IPS-15b (cell line): ENCODE data around the gene TANGO2.
A peak's percentile ranks its signal among the peaks of the same experiment; 100 is the strongest.

ENCODE experiments used
- H3K27me3 ChIP-seq: one replicate; pipeline ENCODE4 v1.6.1; 2013; ENCODE audit warnings: low read length; ENCODE audit not compliant: control insufficient read depth, insufficient read depth
- H3K36me3 ChIP-seq: one replicate; pipeline ENCODE4 v1.6.1; 2013; ENCODE audit warnings: low read length; ENCODE audit not compliant: control insufficient read depth, insufficient read depth
- H3K4me1 ChIP-seq: one replicate; pipeline ENCODE4 v1.6.1; 2013; ENCODE audit warnings: mild to moderate bottlenecking, low read length; ENCODE audit not compliant: control insufficient read depth, insufficient read depth
- H3K4me3 ChIP-seq: one replicate; pipeline ENCODE4 v1.5.1; 2013; ENCODE audit warnings: low read depth, low read length
- H3K9ac ChIP-seq: one replicate; pipeline ENCODE4 v1.6.1; 2013; ENCODE audit warnings: low read depth, mild to moderate bottlenecking, low read length
- H3K9me3 ChIP-seq: one replicate; pipeline ENCODE4 v1.6.1; 2013; ENCODE audit warnings: mild to moderate bottlenecking, low read length; ENCODE audit not compliant: control insufficient read depth, insufficient read depth

Gene TANGO2

DNA sequence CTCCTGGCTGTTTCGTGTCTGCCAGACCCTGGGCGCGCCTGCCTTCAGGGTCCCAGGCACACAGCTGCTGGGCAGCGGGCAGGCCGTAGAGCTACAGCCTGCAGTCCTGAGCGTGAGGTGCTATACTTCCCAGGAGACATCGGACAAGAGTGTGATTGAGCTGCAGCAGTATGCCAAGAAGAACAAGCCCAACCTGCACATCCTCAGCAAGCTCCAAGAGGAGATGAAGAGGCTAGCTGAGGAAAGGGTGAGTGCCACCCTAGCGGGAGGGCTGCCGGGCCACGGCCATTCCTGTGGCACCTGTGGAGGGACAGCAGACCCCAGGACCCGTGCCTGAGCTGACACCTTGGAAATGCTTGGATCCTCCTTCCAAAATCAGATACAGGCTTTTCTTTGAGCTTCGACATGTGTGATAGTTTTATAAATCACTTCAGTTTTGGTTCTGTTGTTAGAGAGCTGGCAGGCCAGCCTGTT, 87.9 kb downstream of the TANGO2 start:
- no peaks in the 10 kb centered on the region for H3K4me1 ChIP-seq
- H3K27me3 ChIP-seq, result no peaks in the 10 kb centered on the region
- H3K9me3 ChIP-seq, result no peaks in the 10 kb centered on the region
- H3K36me3 ChIP-seq, result peaks cover 84% of the 10 kb centered on the region
- H3K9ac ChIP-seq, result no peak overlapping the region
- H3K4me3 ChIP-seq, result no peak overlapping the region

DNA sequence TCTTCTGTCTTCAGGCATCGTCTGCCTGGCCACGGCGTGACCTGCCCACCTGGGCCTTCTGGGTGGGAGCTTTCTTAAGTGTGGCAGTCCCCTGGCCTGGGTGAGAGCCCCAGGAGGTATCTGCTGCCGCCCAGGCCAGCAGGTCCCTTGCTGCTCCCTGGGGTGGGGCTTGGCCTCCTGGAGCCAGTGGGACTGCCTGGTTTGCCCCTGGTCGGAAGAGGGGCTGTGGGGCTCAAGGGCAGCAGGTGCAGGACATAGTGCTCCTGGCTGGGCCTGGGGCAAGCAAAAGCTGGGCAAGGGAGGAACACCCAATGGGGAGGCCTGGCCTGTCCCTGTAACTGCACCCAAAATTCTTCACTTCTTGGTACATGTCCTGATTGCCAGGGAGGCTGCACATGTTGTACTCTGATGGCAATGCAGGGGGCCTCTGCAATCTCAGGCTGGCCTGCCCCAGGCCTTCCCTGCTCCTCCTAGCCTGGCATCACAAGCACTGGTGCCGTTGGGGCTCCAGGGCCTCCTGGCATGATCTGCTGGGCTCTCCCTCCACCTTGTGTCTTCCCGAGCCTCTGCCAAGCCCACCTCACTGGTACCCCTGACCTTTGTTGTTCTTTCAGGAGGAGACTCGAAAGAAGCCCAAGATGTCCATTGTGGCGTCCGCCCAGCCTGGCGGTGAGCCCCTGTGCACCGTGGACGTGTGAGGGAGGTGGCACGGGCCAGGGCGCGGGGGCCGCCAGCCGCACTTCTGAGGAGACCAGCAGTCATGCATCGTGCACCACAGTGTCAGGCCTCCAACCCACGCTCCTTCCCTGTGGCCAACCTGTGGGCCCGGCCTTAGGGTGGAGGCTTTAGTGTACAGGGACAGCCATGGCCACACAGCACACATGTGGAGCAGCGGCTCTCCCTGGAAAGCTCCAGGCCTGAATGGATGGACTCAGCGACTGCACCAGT, 88.8 kb downstream of the TANGO2 start:
- H3K36me3 ChIP-seq, result peaks cover 87% of the 10 kb centered on the region
- no peaks in the 10 kb centered on the region for H3K4me1 ChIP-seq
- H3K9me3 ChIP-seq, result no peaks in the 10 kb centered on the region
- H3K27me3 ChIP-seq, result no peaks in the 10 kb centered on the region
- H3K9ac ChIP-seq, result no peak overlapping the region
- H3K4me3 ChIP-seq, result no peak overlapping the region

DNA sequence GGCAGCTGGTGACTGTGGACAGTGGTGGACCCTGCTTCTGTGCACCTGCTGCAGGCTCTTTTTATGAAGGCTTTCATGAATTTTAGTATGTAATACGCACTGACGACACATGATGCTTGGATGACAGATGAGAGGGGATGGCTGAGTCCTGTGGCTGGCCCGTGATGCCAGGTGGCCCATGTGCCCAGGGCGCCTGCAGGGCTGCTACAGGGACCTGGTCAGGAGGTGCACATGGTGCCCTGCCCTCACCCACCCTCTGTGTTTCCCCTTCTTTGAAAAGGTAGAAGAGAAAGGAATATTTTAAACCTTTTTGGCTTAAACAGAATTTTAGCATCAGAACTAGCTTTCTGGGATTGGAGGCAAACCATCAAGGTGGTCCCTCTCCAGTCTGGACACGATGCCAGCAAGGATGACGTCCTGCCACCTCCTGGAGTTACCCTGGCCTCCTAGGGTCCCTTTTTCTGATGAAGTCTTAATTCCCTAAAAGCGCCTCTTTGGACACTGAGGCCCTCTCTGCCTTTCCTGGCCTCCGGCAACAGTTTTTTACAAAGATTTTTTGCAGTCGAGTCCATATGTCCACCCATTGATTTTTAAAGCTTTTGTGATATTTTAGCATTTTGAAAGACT, 89.6 kb downstream of the TANGO2 start:
- no peak overlapping the region for H3K4me3 ChIP-seq
- H3K36me3 ChIP-seq, result peaks cover 87% of the 10 kb centered on the region
- H3K4me1 ChIP-seq, result no peaks in the 10 kb centered on the region
- H3K9me3 ChIP-seq, result no peaks in the 10 kb centered on the region
- H3K27me3 ChIP-seq, result no peaks in the 10 kb centered on the region
- H3K9ac ChIP-seq, result no peak overlapping the region

DNA sequence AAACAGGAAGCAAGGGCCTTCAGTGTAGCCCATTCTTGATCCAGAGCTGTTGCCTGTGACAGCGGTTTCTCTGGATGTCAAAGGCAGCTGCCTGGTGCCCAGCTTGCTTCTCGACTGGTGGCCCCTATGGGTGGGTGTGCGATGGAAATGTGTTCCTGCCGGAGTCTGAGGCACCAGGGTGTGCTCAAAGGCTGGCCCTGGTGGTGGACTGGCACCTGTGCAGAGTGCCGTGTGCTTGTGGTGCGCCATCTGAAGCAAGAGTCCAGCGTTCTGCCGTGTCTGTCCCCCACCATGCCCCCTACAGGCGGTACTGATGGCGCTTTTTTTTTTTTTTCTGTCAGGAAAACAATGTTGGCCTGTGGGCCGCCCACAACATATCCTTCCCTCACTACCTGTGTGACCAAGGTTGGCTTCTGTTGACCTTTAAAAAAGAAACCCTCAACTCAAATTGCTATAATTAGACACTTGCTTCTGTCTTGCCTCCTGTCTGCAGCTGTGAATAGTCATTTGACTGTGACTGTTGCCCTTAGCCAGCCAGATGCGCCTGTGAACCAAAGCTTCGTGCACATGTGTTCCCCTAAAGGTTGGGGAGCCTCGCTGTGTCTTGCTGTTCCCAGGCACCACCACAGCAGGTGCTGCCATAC, 90.3 kb downstream of the TANGO2 start:
- H3K9me3 ChIP-seq, result no peaks in the 10 kb centered on the region
- H3K9ac ChIP-seq, result no peak overlapping the region
- H3K4me3 ChIP-seq, result no peak overlapping the region
- H3K27me3 ChIP-seq, result no peaks in the 10 kb centered on the region
- H3K4me1 ChIP-seq, result no peaks in the 10 kb centered on the region
- H3K36me3 ChIP-seq, result peaks cover 88% of the 10 kb centered on the region

DNA sequence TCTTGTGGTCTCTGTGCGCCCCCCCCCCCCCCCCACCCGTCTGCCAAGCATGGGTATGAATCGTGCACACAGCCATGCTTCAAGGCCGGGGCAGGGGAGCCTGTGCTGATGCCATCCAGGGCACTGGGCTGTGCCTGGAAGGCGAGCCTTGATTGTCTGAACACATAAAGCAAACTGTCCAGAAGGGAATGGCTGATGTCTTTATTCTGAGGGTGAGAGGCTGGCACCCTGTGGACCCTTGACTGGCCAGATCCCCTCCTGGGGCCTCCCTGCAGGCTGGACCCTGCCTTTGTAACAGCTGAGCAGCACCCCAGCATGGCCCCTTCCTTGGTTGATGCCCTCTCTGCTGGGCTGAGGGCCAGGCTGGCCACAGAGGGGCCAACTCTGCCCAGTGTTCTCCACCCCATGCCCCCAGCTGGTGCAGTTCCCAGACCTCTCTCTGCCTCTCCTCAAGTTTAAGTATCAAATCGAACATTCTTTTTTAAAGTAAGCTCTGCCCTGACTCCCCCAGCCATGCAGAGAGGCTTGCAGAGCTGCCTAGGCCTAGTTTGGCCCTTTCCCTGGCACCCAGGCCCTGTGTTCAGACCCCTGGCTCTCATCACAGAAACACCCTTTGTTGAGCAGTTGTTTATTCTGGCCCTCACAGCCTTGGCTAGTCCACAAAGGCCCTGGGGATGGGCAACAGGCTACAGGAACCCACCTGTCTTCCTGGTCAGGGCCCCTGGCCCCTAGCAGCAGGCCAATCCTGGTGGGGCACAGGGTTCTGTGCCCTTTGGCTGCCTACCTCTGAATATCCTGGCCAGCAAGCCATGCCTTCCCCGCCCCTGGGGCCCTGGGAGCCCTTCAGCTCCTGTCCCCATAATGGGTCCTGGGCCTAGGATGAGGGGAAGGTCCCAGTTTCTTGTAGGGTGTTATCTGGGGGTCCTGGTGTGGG, 91.0 kb downstream of the TANGO2 start:
- no peaks in the 10 kb centered on the region for H3K4me1 ChIP-seq
- peaks cover 80% of the 10 kb centered on the region for H3K36me3 ChIP-seq
- H3K4me3 ChIP-seq, result no peak overlapping the region
- no peaks in the 10 kb centered on the region for H3K9me3 ChIP-seq
- H3K9ac ChIP-seq, result no peak overlapping the region
- no peaks in the 10 kb centered on the region for H3K27me3 ChIP-seq

DNA sequence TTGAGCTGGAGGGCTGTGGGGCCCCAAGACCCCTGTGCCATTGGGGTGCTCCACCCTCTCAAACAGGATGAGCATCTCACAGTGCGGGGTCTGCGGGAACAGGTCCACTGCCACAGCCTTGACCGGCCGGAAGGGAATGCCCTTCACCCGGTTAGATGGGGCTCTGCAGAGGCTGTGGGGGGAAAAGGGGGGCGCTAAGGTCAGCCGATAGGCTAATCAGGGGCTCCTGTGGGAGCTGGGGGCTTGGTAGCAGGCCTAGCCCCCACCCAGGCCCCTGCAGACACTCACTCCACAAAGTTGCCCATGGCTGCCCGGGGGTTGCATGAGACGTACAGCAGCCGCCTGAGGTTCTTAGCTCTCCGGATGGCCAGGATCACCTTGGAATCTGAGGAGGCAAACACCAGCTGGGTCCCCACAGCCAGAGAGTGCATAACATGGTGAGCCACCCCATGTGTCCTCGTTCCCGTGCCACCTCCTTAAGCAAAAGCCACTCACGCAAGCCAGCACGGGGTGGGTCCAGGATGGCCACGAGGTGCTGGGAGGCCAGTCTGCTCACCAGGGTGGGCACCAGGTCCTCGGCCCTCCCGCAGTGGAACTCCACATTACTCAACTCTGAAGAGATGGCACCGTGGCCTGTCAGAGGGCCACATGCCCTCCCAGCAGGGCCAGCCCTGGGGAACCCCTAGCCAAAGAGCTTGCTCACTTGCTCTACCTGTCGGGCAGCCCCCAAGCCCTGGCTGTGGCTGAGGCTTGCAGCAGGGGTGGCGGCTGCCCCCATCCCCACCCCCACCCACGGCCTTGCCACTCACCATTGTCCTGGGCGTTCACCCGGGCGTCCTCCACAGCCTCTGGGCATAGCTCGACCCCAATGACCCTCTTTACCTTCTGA, 92.0 kb downstream of the TANGO2 start:
- H3K9me3 ChIP-seq, result no peaks in the 10 kb centered on the region
- no peaks in the 10 kb centered on the region for H3K27me3 ChIP-seq
- no peak overlapping the region for H3K4me3 ChIP-seq
- H3K9ac ChIP-seq, result no peak overlapping the region
- H3K36me3 ChIP-seq, result peaks cover 71% of the 10 kb centered on the region
- no peaks in the 10 kb centered on the region for H3K4me1 ChIP-seq

DNA sequence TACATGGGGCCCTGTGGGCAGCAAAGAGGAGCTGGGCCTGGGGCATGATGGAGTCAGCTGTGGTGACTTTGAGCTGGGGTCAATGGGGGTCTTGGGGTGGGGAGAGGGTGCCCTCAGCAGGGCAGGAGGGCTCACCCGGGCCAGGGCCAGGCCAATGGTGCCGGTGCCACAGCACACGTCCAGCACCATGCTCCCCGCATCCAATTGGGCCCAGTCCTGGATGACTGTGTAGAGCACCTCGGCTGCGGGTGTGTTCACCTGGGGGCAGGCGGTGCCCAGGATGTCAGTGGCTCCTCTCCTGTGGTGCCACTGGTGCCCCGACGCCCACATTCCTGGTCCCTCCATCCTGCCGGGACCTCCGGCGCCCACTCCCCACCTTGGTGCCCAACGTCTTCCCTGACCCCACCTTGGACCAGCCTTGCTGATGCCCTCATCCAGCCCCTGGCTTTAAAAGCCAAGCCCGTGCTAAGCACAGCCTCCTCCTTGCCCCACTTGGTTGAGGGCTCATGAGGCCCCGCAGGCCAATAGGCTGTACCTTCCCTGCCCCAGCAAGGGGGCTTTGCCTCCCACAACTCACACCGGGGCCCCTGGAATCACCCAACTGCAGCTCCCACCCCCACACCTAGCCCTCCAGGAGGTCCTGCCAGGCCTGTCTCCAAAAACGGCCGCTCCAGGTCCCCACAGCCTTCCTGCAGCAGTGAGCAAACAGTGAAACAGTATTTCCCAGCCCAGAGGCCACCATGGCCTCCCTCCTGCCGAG, 92.8 kb downstream of the TANGO2 start:
- Histone ChIP-seq H3K27me3 (no peaks in the 10 kb centered on the region), H3K36me3 (peaks cover 66% of the 10 kb centered on the region), H3K9me3 (no peaks in the 10 kb centered on the region), H3K4me1 (no peaks in the 10 kb centered on the region), H3K4me3 (no peak overlapping the region), H3K9ac (no peak overlapping the region)

DNA sequence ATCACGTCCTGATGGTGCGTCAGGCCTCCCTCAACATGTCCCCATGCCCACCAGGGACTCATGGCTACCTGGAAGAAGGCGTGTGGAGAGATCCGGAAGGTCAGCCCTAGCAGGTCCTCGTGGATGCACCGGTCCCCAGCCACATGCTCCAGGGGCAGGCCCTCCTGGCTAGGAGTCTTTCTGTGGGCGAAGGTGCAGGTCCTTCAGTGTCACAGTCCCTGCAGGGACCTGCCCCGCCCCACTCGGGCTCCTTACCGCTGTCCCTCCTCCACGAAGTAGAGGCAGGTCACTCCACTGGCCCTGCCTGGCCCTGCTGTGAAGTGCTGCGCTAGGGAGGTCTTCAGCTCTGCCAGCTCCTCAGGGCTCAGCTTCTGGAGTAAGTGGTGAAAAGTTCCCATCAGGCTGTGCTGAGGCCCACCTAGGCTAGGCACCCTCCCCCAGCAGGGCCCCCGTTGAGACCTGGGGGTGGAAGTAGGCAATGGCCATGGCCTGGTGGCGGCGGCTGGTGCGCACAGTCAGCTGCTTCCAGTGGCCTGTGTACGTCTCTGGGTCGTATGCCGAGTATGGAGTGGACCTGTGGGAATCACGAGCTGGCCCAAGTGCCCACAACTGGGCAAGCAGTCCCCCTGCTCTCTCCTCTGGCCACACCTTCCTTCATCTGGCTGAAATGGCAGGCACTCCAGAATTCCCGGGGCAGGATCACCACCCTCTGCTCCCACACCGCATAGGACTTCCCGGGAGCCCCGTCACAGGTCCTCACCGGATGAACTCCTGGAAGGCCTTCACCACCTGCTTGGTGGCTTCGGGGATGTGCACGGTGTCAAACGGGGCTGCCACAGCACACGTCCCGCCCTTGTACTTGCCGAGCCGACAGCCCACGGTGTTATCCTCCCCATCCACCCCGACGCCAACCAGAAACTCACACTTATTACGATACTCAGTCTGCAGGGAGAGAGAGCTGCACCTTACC, 93.9 kb downstream of the TANGO2 start:
- no peak overlapping the region for H3K4me3 ChIP-seq
- no peaks in the 10 kb centered on the region for H3K9me3 ChIP-seq
- no peaks in the 10 kb centered on the region for H3K4me1 ChIP-seq
- H3K36me3 ChIP-seq, result peaks cover 64% of the 10 kb centered on the region
- H3K27me3 ChIP-seq, result no peaks in the 10 kb centered on the region
- H3K9ac ChIP-seq, result no peak overlapping the region

DNA sequence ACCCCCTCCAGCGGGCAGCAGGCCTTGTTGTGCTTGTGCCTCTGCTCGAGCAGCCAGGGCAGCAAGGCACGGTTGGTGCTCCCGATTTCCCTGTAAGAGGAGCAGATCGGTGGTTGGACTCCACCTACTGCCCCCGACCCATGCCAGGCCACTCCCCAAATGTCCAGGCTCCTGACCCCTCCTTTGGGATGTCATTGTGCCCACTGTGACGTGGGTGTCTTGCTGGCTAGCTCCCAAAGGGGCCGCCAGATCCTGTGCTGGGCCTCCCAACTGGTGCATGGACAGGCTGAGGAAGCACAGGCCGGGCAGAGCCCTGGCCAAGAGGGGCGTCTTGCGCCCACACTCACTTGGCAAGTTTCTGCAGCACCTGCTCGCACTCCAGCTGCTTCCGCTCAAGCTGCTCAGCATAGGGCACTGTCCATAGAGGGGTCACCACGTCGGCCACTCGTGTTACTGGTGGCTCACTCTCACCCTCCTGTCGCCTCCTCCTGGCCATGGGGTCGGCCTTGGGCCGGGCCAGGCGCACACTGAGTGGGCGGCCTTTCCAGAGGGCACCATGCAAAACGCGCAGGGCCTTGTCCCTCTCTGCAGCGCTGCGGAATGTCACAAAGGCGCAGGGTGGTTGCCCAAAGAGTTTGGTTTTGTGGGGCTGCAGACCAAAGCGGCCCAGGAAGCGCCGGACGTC, 94.9 kb downstream of the TANGO2 start, which contains the start of gene RANBP1:
Gene RANBP1 (plus strand): TSS at position 414 of the 685 bp plus-strand sequence. CDS start 81 bp downstream, at position 495.
- Histone ChIP-seq H3K4me3 (peak within 1 kb of the TSS; percentile 91), H3K9me3 (no peaks in the 10 kb centered on the region), H3K4me1 (peaks cover 2% of the 10 kb centered on the region), H3K9ac (peak within 1 kb of the TSS; percentile 93), H3K27me3 (no peaks in the 10 kb centered on the region), H3K36me3 (peaks cover 68% of the 10 kb centered on the region)
